ENCODE data around the gene PIH1D1.

PIH1D1 gene

GRCh38 chr19:49451430-49452181 is at the start of gene PIH1D1:
Gene PIH1D1 (minus strand): TSS chr19:49451814. CDS start chr19:49451574, 240 bp downstream.
- peak; percentile 98 for DNase-seq

DNA sequence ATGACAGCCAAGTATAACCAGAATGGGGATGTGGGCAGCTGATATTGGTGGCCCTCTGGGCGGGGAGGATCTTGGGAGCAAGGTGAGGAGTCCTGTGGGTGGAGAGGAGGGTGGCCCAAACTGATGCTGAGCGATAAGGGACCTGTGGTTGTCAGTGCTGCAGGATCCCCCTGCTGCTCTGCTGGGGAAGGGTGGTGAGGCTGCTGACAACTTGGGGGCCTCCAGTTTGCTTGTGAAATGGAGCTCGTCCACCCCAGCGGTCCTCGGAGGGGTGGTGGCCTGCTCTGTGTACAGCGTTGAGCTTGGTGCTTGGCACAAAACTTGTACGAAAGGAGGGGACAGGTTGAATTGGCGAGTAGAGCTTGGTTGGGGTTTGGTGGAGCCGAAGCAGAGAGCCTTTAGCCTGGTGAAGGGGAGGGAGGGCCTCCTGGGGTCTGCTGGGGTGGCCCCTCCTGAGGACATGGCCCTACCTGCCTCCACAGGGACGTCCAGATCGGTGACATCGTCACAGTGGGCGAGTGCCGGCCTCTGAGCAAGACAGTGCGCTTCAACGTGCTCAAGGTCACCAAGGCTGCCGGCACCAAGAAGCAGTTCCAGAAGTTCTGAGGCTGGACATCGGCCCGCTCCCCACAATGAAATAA is 47.5 kb upstream of the PIH1D1 start:
- no peak for DNase-seq

DNA sequence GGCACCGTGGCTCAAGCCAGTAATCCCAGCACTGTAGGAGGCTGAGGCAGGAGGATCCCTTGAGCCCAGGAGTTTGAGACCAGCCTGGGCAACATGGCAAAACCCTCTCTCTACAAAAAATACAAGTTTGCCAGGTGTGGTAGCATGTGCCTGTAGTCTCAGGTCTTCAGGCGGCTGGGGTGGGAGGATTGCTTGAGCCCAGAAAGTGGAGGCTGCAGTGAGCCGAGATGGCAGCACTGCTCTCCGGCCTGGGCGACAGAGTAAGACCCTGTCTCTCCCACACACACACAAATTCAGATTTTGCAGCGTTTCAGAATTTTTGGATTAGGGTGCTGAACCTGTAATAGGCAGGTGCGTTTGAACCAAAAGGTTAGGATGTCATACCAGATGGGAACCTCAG is 46.9 kb upstream of the PIH1D1 start:
- DNase-seq, result no peak

GRCh38 chr19:49497789-49498103 is 46.1 kb upstream of the PIH1D1 start:
- DNase-seq, result no peak

GRCh38 chr19:49497047-49497788 is 45.6 kb upstream of the PIH1D1 start:
- no peak for DNase-seq

DNA sequence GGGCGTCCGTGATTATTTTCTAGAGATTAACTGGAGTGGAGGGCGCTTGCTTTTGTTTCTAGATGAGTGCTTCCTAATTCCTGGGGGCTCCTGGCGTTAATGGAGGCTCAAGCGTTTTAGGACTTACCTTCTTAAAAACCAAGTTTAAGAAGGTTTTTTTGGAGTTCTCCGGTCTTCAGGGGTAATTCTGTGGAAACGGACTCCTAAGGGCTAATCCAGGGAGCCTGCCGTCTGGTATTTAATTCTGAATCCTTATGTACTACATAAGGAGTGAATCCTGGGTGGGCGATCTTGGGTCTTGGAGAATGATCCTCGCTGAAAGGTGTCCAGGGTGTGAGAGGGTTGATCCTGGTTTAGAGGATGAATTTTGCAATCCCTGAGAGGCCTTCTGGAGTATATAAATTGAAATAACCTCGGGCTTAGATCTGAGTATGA is 45.0 kb upstream of the PIH1D1 start:
- no peak for DNase-seq

DNA sequence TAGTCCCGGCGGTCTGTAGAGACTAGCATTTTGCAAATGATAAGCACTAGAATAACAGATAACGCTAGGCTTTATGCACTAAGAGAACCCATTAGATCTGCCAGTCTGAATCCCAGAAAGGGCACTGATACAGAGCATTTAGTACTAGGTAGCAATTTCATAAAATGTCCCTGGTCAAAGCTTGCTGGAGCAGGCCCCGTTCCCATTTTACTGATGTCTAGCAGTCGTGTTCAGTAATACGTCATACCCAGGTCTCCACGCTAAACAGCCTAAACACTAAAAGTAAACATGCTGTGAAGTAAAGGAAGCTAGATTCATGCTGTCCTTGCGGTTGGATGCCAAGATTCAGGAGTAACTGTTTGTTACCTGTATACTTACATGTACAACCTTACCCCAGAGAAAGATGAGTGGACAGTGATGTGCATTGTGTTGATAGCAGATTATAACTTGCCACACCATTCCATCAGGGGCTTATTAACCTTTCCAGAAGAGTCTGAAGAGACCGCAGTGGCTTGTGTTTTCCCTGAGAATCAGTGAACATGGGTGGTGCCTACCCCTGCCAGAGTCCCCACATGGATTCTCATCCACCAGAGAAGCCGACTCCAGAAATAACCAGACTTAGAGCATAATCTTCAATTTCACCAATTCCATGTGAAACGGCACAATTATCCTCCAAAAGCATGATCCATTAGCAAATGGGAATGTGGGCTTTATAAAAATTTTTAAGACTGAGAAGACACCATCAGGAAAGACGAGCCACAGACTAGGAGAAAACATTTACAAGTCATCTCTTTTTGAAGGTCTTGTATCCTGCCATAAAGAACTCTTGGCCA is 41.2 kb upstream of the PIH1D1 start:
- DNase-seq, result no peak

DNA sequence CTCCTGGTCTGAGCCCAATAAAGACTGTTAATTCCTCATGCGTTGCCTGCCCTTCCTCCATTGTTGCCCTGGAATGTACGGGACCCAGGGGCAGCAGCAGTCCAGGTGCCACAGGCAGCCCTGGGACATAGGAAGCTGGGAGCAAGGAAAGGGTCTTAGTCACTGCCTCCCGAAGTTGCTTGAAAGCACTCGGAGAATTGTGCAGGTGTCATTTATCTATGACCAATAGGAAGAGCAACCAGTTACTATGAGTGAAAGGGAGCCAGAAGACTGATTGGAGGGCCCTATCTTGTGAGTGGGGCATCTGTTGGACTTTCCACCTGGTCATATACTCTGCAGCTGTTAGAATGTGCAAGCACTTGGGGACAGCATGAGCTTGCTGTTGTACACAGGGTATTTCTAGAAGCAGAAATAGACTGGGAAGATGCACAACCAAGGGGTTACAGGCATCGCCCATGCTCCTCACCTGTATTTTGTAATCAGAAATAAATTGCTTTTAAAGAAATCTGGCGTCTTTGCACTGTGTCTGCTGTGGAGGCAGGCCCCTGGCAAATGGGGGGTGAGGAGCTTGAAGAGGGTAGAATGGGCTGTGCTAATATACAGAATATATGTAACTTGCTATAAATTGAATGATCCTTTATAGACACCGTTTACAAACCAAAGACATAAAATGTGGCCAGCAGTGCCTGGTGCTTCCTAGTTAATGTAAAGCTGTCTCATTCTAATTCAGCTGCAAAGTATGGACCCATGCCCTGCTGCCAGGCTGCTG is 40.4 kb upstream of the PIH1D1 start:
- DNase-seq, result no peak

DNA sequence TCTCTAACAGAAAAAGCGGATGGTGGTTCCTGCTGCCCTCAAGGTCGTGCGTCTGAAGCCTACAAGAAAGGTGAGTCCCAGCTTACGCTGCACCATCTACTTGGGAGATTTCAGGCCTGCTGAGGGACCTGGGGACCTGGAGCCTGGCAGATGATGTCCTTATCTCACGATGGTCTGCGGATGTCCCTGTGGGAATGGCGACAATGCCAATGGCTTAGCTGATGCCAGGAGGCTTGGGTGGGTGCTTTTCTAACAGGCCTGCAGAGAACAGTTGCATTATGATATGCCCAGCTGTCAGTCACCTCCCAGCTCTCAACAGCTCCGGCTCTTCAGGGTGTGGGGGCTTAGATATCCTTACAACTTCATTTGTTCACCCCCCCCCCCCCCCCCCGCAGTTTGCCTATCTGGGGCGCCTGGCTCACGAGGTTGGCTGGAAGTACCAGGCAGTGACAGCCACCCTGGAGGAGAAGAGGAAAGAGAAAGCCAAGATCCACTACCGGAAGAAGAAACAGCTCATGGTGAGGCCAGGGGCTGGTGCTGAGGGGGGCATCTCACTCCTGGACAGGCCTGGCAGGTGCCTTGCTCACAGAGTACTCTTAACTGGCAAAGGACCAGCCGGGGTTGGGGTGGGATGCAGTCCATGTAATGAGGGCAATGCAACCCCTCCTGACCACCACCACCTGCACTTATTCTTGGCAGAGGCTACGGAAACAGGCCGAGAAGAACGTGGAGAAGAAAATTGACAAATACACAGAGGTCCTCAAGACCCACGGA is 39.6 kb upstream of the PIH1D1 start:
- no peak for DNase-seq

DNA sequence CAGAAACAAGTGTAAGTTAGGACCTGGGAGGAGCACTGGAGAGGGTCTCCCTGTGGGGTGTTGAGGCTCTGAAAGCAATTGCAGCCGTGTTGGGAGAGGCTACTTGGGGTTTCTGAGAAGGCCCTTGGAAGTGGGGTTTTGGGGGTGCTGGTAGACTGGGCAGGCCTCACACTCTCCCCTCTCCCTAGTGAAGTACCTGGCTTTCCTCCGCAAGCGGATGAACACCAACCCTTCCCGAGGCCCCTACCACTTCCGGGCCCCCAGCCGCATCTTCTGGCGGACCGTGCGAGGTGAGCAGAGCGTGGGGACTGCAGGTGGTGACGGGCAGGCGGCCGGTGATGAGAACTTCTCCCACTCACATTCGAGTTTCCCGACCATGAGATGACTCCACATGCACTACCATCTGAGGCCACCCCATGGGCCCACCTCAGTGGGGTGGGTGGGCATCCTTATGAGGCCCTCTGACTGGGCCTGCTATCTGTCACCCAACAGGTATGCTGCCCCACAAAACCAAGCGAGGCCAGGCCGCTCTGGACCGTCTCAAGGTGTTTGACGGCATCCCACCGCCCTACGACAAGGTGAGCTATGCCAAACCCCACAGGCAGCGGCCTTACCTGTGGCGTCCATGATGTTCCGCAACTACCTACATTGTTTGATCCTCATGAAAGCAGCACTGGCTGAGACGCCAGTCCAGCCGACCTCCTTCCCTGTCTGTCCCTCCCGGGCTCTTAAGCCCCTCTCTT is 38.8 kb upstream of the PIH1D1 start:
- DNase-seq, result no peak

DNA sequence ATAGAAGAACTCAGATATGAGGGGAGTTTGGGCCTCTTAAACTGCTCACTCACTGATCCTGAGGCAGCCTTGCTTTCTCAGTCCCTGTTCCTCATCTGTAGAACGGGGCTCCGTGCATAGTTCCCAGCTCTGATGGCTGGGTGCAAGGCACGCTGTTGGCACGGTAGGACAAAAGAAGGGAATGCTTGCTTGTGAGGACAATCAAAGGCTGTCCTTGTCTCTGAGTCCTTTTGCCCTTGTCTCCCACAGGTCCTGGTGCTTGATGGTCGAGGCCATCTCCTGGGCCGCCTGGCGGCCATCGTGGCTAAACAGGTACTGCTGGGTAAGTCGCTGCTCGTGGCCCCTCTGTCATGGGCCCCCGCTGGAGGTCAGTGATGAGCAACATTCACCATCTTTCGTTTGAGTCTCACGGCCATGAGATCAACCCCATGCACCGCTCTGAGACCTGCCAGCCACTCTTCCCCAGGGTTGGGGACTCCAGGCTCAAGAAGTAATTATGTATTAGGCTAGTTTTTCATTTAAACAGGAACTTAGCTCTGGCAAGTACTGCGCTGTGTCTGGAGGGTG is 38.1 kb upstream of the PIH1D1 start:
- DNase-seq, result no peak

DNA sequence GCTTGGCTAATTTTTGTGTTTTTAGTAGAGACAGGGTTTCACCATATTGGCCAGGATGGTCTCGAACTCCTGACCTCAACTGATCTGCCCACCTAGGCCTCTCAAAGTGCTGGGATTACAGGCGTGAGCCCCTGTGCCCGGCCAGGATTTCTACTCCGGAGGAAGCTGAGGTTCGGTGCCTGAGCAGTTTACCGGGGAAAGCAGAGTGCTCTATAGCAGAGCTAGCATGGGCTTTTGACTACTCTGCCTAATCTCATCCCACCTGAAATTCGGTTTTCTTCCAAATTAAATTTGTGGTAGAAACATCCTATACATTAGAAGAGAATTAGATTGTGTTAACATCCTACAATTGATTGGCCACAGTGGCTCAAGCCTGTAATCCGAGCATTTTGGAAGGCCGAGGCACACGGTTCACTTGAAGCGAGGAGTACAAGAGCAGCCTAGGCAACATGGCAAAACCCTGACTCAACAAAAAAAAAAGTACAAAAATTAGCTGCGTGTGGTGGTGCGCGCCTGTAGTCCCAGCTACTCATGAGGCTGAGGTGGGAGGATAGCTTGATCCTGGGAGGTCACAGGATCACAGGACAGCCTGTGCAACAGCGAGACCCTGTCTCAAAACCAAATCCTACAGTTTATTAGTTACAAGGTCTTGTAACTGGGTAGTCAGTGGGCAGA is 37.4 kb upstream of the PIH1D1 start:
- DNase-seq, result no peak

GRCh38 chr19:49488046-49488862 is 36.6 kb upstream of the PIH1D1 start:
- DNase-seq, result no peak

DNA sequence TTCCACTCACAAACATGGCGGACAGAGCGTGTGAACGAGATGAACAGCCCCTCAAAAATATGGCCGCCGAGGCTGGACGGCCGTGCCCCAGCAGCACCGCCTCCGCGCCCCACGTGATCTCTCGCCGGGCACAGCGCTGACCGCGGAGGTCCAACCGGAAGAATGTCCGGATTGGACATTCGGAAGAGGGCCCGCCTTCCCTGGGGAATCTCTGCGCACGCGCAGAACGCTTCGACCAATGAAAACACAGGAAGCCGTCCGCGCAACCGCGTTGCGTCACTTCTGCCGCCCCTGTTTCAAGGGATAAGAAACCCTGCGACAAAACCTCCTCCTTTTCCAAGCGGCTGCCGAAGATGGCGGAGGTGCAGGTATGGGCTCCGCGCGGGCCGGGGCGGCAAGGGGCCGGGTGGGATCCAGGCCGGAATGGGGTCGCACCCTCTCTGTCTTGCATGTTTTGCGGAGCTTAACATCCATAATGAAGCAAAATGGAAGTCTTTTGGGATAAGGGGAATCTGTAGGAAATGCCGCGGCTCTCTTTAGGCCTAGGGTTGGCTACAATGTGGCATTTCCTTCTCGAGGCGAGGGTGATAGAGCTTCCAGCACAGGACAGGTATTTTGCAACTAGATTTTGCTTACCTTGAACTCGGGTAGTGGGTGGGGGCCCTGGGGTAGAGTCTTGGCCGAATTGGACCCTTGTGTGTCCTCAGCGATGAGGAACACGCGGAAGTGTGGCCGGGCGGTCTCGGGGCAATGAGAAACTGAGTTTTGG is 35.8 kb upstream of the PIH1D1 start, which contains the start of gene RPL13A:
RPL13A (plus strand) TSS at position 332 of the 769 bp plus-strand sequence; CDS start at position 354, 22 bp downstream.
- peak; percentile 100 for DNase-seq

GRCh38 chr19:49486710-49487276 is 35.2 kb upstream of the PIH1D1 start:
- no peak for DNase-seq

DNA sequence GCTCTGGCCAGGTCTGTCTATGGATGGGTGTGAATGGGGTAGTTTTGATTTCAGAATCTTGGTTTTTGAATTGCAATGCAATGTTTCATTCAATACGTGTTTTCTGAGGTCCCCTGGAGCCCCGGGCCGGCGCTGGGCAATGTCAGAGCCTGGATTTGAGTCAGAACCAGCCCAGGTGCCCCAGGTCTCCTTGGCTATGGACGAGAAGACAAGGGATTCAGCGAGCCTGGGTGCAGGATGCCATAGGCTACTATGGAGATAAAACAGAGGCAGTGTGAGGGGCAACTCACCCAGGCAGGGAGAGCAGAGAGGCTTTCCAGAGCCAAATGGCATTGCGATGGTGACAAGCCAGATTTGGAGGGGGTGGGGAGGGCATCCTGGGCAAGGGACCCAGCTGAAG is 34.6 kb upstream of the PIH1D1 start:
- no peak for DNase-seq

DNA sequence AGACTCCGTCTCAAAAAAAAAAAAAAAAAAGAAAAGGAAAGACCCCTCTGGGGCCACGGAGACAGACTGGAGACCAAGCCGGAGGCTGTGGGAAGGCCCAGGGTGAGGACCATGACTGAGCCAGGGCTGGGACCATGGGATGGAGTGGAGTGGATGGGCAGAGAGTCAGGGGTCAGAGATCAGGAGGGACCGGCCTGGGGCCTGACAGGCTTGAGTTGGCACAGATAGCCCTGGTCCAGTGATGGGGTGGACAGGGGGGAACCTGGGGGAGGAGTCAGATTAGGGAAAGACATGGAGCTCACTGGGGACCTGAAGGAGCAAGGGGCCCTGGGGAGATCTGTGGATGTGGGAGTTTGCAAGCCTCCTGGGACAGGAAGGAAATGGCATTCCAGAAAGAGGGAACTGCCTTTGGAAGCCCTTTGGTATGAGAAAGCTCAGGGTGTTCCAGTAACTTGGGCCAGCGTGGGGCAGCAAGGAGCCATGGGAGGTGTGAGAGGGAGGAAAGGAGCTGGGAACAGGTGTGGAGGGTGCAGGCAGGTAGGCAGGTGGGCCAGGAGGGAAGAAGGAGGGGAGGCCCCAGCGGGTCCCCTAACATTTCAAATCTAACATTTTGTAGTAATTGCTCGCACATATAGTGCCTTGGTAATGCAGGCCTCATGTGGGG is 29.5 kb upstream of the PIH1D1 start:
- no peak for DNase-seq

Measured in right hindlimb (tissue), 1 donor.